ENCODE measurements around the gene FAM174B. TPM values are rescaled to one million over a fixed set of nuclear protein-coding genes. Genes with fewer than 3 reads are reported as not detected.

FAM174B gene
- total RNA-seq, 2 donors from 2014 or later = 6.2 to 7.1 TPM

GRCh38 chr15:92616621-92617548 lies 38.7 kb downstream of the FAM174B start:
- Histone ChIP-seq H3K9me3 (no peaks in the 10 kb centered on the region), H3K36me3 (no peaks in the 10 kb centered on the region), H3K27me3 (no peaks in the 10 kb centered on the region), H3K27ac (peak overlapping the region; percentile 69 to 87), H3K4me1 (peaks cover 2 to 38% of the 10 kb centered on the region in 2 donors), H3K4me3 (no peak overlapping the region)
- no peak for TF ChIP-seq CTCF (IDR thresholded peaks at IDR 0.05)
- no peak for DNase-seq (ENCODE audit: low spot score)

- H3K27ac ChIP-seq = no peak overlapping the region
- H3K4me3 ChIP-seq = no peak overlapping the region
- no peak for DNase-seq (ENCODE audit: low spot score)
- H3K9me3 ChIP-seq = no peaks in the 10 kb centered on the region
- peaks cover 2 to 34% of the 10 kb centered on the region in 2 donors for H3K4me1 ChIP-seq
- no peak for TF ChIP-seq CTCF (IDR thresholded peaks at IDR 0.05)
- no peaks in the 10 kb centered on the region for H3K36me3 ChIP-seq
- no peaks in the 10 kb centered on the region for H3K27me3 ChIP-seq
Measured at GRCh38 chr15:92614791-92615785, 40.5 kb downstream of the FAM174B start.

- no peaks in the 10 kb centered on the region for H3K27me3 ChIP-seq
- H3K27ac ChIP-seq = no peak overlapping the region
- H3K4me3 ChIP-seq = no peak overlapping the region
- no peaks in the 10 kb centered on the region for H3K36me3 ChIP-seq
- H3K9me3 ChIP-seq = no peaks in the 10 kb centered on the region
- DNase-seq (ENCODE audit: low spot score) = no peak
- TF ChIP-seq CTCF (IDR thresholded peaks at IDR 0.05) = no peak
- H3K4me1 ChIP-seq = peaks cover 2 to 26% of the 10 kb centered on the region in 2 donors
Measured at GRCh38 chr15:92614301-92614700, 41.3 kb downstream of the FAM174B start.

GRCh38 chr15:92613841-92614240 lies 41.7 kb downstream of the FAM174B start:
- Histone ChIP-seq H3K4me1 (peaks cover 2 to 21% of the 10 kb centered on the region in 2 donors), H3K4me3 (no peak overlapping the region), H3K27ac (no peak overlapping the region), H3K9me3 (no peaks in the 10 kb centered on the region), H3K36me3 (no peaks in the 10 kb centered on the region), H3K27me3 (no peaks in the 10 kb centered on the region)
- DNase-seq (ENCODE audit: low spot score) = no peak
- TF ChIP-seq CTCF (IDR thresholded peaks at IDR 0.05) = no peak

- no peak for TF ChIP-seq CTCF (IDR thresholded peaks at IDR 0.05)
- Histone ChIP-seq H3K36me3 (no peaks in the 10 kb centered on the region), H3K4me1 (peaks cover 2 to 12% of the 10 kb centered on the region in 2 donors), H3K9me3 (no peaks in the 10 kb centered on the region), H3K27ac (no peak overlapping the region), H3K4me3 (no peak overlapping the region), H3K27me3 (no peaks in the 10 kb centered on the region)
- DNase-seq (ENCODE audit: low spot score) = no peak
Measured at GRCh38 chr15:92612891-92613290, 42.7 kb downstream of the FAM174B start.
